NK-92 (cell line): Measurements from ENCODE around the gene DUSP15.

Experiments
- DNase-seq: peaks from one replicate; lab custom pipeline; 2025; ENCODE audit not compliant: unreplicated experiment; lab: John Stamatoyannopoulos, UW

Gene DUSP15

DNA sequence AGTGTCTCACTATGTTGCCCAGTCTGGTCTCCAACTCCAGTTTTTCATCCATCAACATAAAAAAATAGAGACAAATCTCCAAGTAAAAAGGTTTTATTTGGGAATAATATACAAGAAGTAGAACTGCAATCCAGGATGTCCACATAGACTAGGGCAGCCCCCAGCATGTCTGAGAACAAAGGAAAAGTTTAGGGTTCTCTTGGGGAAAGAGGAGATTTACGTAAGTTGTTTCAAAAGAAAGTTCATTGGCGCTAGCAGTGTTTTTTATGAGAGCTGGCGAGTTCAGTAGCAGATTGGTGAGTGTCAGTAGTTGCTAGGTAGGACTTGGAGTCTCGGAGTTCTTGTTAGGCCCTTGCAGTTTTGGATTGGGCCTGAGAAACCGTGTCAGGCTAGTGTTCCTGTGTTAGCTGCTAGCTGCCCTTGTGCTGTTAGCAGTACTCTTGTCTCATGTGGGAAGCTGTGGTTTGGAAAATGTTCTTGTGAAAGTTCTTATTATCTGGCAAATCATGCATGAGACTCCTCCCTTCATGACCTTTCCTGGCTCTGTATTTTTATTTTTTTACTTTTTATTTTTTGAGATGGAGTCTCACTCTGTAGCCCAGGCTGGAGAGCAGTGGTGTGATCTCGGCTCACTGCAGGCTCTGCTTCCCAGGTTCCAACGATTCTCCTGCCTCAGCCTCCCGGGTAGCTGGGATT, 24.8 kb upstream of the DUSP15 start:
- DNase-seq = no peak

DNA sequence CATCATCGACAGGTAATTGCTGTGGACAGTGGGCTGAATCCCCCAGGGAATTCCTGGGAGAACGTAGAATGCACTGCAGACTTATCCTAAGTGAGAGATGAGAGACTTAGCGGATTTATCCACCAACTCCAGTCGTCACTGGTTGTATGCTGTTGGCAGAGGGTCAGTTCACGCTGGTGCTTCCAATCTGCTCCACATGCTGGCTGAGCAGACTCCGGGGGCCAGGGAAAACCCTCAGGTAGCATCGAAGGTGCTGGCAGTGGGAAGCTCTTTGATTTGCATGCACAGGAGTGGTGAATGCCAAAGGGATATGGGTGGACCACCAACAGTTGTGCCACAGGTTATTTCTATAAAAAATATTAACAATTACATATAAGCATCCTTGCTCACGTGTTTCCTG, 20.3 kb upstream of the DUSP15 start:
- DNase-seq = no peak

DNA sequence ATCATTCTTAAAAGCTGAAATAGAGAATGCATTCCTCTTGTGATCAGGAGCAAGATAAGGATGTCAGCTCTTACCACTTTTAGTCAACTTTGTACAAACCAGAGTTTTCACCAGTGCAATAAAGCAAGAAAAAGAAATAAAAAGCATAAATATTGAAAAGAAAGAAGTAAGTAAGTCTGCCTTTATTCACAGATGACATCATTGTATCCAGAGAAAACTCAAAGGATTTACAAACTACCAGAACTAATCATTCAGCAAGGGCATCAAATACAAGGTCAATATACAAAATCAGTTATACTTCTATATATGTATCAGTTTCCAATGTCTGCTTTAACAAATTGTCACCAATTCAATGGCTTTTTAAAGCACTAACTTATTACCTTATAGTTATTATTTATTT, 13.5 kb upstream of the DUSP15 start:
- DNase-seq = no peak

DNA sequence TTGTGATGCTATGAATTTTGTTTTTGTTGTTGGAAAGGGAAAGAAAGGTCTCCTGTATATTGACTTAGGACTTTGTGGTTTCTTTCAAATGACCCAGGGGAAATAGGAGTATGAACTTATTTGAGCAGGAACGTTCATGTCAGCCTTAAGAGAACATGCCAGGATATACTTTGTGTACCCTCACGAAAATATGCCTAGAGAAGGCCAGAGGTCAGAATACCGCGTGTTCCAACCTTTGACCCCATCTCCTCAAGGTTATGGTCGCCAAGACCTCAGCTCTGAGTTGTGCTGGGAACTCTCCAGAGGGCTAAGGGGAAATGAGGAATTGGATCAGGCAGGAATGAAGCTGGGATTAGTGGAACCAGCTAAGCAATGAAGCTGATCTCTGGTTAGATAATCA, 11.6 kb upstream of the DUSP15 start:
- no peak for DNase-seq

DNA sequence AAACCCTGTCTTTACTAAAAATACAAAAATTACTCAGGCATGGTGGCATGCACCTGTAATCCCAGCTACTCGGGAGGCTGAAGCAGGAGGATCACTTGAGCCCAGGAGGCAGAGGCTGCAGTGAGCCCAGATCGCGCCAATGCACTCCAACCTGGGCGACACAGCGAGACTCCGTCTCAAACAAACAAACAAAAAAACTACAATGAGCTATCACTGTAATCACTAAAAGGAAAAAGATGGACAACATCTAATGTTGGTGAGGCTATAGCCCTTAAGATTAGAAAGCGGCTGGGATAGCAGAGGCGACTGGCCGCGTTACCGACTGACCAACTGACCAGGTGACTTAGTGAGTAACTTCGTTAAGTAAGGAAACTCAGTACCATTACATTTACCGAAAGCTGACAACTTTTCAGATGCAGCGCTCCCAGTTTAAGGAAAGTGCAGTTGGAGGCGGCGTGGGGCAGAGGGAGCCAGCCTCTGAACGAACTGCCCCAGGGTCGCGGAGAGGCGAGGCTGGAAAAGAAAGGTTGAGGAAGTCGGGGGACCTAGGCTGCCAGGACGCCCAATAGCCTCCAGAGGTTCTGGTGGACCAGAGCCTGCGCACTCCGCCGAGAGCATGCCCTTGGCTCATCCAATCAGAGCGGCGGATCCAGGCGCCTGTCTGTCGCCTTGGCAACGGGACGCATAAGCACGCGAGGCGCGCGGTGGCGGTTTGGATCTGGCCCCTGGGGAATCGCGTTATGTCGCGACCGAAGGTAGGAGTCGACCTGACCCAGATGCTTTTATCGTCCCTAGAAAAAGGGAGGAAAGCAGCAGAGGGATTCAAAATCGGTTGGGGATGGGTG, 9.0 kb upstream of the DUSP15 start:
- DNase-seq = no peak

DNA sequence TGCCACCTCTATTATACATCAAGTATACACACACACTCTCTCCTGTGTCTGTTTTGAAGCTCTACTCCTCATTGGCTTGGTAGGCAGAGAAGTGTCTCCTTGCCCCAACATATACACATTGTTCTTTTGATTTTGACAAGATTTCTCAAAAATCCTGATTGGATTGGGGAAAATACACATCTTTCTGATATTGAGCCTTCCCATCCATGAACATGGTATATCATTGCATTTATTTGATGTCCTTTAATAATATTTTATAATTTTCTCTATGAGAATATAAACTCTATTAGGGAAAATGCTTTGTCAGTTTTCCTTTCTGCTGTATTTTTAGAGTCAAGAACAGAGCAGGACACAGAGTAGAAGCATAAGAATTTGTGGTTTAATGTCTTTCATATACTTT, 7.4 kb upstream of the DUSP15 start:
- DNase-seq = no peak

DNA sequence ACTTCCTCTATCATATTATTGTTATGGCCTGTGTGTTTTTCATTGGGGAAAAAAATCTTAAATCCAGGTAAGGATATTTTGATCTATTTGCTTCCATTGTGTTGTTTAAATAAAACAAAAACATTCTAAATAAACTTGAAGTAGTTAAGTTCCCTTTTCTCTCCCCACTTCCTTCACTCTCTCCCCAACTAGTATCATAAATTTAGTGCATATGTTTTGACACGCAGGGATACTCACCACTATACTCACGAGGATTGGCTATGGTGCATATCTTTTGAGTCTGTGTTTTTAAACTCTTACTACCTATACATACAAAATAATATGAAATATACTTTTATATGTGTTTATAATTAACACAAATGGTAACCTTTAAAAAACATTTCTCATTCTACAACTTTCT, 5.3 kb upstream of the DUSP15 start:
- no peak for DNase-seq

DNA sequence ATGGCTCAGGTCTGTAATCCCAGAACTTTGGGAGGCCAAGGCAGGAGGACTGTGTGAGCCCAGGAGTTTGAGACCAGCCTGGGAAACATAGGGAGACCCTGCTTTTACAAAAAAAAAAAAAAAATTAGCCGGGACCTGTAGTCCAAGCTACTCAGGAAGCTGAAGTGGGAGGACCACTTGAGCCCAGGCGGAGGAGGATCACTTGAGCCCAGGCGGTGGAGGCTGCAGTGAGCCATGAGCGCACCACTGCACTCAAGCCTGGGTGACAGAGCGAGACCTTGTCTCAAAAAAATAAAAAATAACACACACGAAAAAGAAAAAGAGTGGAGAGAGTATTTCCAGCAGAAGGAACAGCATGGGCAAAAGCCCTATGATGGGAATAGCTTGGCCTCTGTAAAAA, 2.1 kb upstream of the DUSP15 start:
- no peak for DNase-seq

DNA sequence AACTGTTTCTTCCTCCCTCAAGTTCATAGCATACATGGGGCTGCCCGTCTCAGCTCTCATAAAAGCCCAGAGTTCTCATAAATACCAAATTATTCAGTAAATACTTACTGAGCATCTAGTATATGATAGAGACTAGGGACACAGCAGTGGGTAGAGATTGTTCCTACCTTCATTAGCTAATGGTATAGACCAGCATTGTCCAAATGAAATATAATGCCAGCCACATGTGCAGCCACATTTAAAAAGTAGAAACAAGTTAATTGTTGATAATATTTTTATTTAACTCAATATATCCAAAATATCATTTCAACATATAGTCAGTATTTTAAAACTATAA, 1.3 kb upstream of the DUSP15 start:
- no peak for DNase-seq

DNA sequence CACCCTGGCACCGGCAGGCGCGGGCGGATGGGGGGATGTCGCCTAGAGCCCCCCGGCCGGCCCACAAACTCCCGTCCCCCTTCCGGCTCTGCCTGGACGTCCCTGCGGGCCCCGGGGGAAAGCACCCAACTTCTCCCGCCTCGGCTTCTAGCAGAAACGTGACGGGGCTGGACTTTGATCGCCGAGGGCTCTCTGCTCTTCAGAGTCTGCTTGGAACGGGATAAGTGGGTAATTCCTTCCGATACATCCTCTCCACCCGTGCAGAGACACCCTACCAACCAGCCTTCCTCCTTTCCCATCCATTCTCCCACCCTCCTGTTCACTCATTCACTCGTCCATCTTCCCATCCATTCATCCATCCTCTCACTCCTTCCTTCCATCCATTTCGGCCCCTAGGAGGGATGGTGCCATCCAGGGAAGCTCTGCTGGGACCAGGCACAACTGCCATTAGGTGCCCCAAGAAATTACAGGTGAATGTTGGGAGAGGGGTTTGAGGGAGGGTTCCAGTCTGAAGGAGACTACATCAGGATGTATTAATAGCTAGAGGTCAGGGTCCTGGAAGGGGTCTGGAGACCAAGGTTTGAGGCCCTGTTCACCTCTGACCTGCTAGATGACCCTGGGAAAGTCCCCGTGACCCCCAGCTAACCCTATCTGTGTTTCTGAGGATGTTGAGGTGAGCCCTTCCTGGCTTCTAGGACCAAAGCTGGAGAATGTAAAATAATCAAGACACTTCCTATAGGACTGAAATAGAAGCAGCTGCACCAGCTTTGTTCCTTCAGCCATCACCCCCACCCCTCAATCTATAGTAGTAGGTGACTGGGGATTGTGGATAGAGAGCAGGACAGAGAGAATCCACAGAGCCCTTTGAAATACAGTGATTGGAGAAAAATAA, 645 bp upstream of the DUSP15 start:
- DNase-seq = no peak

DNA sequence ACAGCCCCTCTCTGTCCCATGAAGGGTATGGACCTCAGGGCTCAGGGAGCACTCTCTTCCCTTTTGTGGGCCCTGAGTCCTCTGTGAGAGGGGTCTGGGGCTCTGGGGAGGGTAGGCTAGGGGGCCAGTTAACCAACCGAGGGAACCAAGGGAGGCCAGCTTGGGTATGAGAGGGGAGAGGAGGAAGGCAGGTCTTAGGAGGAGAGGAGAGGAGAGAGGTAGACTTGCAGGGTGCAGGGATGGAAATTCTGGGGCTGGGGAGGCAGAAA, 720 bp downstream of the DUSP15 start:
- no peak for DNase-seq

DNA sequence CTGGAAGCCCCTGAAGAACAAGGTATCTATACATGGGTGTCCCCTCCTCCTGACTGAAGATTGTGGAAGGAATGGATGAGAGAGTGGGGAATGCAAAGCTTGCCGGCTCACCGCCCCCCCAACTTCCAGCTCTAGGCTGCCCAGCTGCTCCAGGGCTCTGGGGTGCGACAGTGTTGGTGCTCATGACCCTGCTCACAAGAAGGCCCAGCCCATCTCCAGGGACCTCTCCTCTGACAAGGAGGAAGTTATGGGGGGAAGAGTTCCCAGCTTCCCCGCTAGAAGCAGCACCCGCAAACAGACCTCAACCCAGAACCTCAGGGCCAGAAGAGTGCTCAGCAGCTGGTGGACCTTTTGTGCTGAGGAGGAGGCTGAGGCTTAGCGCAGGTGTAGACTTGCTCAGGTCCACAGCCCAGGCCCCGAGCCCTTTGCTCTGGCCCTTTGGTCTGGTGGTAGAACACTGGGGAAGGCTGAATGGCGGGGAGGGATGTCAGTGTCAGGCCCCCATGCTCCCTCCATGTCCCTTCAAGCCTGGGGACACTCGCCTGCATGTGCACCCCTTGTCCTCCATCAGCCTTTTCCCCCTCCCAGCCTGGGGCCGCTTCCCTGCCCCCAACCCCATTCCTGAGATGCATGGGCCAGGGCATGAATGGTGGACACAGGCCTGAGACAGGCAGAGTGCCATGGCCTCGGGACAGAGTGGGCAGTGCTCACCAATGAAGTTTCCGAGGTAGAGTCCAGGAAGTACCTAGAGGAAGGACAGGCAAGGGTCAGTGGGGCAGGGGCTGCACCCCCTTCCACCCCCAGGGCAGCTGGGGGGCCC, 1.3 kb downstream of the DUSP15 start:
- DNase-seq = no peak

DNA sequence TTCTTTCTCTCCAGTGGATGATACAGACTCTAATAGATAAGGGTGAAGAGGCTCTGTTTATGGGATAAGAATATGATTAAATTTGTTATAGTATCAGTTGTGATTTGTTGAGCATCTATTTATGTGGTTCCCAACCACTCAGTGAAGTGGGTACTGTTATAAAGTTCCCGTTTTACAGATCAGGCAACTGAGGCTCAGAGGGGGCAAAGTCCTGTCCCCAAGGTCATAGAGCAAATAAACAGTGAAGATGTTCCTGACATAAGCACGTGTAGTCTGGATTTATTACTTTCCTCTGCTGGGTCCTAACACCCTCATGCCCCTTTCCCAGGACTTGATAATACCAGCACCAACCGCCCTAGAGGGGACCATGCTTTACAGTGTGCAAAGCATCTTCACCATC, 4.1 kb downstream of the DUSP15 start:
- DNase-seq = no peak

DNA sequence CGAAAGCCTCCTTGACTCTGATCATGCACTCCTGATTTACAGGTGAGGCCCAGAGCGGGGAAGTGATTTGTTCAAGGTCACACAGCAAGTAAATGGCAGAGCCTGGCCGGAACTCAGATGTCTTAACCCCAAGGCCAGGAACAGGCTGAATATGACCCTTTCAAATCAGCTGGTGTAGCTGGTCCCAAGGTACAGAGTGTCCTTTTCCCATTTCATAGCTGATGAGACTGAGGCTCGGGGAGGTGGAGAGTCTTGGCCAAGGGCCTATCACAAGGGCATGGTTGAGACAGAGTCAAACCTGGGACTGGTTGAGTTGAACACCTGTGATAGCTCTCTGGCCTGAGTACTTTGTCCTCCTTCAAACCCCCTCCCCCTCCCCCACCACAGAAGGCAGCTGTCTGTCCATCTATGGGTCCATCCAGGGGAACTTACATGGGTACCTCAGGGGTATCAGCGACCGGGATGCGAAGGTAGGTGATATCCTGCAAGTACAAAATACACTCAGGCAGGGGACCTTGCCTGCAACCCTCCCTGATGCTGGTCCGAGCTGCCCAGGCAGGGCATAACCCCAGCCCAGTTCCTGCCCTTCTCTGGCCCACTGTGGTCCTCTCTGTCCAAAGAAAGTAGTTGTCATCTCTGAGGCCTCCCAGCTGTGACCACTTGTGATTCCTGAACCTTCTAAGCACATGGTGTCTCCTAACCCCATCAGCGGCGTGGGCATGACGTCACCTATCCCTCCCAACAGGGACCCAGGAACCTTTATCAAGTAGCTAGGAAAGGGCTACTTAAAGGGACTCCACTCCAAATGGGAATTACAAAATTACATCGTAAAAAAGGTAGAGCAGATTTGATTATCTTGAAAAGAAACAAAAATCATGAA, 5.6 kb downstream of the DUSP15 start:
- DNase-seq = no peak

DNA sequence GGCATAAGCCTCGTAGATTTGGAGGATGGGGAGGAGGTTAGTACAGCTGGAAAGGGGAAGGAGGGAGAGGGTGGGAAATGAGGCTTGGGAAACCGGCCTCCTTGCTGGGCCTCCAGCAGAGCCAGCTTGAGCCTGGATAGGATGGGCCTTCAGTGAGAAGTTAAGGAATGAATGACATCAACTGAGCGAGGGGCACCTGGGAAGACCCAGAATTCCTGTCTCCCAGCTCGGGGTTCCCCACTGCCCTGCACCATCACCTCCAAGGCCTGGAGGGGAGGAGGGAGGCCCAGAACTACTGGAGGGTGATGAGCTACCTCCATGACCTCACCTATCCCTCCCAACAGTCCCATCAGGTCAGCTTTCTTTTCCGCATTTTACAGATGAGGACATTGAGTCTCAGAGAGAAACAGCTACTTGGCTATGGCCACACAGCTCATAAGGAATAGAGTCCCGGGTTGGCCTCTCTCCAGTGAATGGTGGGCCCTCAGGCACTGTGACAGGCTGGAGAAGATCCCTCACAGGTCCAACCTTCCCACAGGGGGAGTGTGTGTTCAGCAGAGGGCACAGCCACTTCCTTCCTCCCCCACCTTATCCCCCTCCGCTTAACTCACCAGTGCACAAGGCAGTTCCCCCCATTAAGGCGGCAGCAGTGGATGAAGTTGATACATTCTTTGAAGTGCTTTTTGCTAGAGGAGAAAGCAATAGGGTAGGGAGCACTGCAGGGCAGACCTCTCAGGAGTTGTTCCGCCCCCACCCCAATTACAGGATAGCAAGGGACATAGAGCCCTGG, 6.8 kb downstream of the DUSP15 start:
- no peak for DNase-seq

DNA sequence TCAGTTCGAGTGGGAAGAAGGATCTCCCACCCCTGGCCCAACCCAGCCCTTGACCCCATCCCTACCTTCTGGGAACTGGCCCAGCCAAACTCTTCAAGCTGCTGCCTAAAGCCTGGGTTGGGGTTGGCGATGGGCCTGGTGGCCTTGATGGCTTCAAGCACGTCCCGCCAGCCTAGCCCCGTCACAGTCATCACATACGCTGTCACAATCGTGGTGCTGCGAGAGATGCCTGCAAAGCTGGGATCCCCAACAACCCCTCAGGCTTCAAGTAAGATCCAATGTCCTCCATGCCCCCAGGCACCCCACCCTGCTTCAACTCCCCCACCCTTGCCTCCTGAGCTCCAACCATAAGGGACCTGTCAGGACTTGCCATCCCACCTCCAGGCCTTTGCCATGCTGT, 7.8 kb downstream of the DUSP15 start:
- no peak for DNase-seq

DNA sequence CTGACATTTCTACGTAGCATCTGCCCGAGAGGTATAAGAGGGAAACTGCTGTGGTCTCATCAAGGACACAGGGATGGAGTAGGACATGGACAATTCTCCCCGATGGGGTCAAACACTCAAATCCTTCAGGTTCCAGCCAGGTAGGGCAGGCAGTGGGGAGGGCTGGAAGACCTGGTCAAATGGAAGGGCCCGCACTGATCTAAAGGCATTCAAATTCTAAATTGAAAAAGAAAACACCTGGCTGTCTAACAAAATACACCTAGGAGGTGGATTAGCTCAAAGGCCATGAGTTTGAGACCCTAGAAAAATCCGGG, 8.2 kb downstream of the DUSP15 start:
- no peak for DNase-seq

DNA sequence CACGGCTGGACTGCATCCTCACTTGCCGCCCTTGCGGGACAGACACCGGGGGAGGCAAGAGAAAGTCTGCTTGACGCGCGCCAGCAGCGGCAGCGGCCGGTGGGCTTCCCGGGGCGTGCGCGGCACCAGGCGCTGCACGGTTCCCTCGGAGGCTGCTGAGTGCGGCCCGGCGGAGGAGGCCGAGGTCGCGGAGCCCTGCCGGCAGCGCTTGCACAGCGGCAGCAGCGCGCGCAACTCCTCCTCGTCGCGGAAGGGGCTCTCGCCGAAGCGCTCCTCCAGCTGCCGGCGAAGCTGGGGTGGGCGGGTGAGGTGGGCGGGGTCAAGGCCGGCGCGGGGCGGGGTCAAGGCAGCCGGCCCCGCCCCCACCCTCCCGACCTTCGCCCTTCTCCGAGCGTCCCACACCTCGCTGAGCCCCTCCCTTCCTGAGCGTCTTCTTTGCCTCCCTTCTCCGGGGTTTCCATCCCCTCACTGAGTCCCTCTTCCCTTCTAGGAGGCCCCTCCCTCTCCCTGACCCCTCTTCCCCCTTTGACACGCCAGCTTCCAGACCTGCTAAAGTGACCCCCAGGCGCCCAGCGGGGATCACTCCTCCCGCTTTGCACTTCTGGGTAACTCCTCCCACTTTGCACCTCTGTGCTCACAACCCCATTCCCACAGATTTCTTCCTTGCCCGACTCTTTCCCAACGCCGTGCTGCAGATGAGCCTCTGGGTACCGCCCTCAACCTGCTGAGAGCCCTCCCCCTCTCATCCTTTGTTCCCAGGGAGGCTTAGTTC, 8.8 kb downstream of the DUSP15 start:
- no peak for DNase-seq

DNA sequence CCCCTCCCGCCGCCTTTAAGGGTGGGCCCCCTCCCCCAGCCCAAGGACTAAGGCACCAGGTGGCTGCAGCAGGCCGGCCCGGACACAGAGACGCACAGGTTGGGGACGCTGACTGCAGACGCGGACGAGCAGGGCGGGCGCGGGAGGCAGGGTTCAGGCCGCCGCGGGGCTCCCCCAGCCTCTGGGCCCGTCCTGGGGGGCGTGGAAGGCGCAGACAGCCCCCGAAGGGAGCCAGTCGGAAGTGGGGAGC, 9.3 kb downstream of the DUSP15 start:
- DNase-seq = no peak
